ENCODE data around the gene TMEM41A. TPM values are rescaled to one million over a fixed set of nuclear protein-coding genes. Genes with fewer than 3 reads are reported as not detected.

Gene TMEM41A
- total and polyA plus RNA-seq, 8 donors = 4.6 to 10.6 (median 6.5) TPM

GRCh38 chr3:185534511-185534910 lies 35.7 kb upstream of the TMEM41A start:
- no peak overlapping the region for H3K27ac ChIP-seq

GRCh38 chr3:185532901-185533300 lies 34.1 kb upstream of the TMEM41A start:
- intact Hi-C loops (cut with DNase I) = no loop called here

More at GRCh38 chr3:185534511-185534910, 35.7 kb upstream of the TMEM41A start:
- FAIRE-seq (no peak), DNase-seq (no peak), ATAC-seq (peak in 2 of 4 donors; percentile 32 to 33)
- Histone ChIP-seq H3K27me3 (no peaks in the 10 kb centered on the region), H3K36me3 (no peaks in the 10 kb centered on the region), H3K9me3 (no peaks in the 10 kb centered on the region), H3K4me1 (peaks cover 0 to 11% (median 0%) of the 10 kb centered on the region in 3 donors), H3K4me3 (no peak overlapping the region)
- WGBS, 2 donors = 68 to 87% methylated on average over 2 of the region's 2 CpGs
- intact Hi-C loops (cut with DNase I) = no loop called here
- no peak for TF ChIP-seq CTCF (IDR thresholded peaks at IDR 0.05)

GRCh38 chr3:185530856-185531255 lies 32.0 kb upstream of the TMEM41A start:
- no peak overlapping the region for H3K4me3 ChIP-seq
- no peaks in the 10 kb centered on the region for H3K4me1 ChIP-seq
- no peak overlapping the region for H3K27ac ChIP-seq
- WGBS, 2 donors = 49 to 52% methylated on average over 5 of the region's 5 CpGs
- intact Hi-C loops (cut with DNase I) = no loop called here
- ATAC-seq (no peak), DNase-seq (no peak), FAIRE-seq (no peak)
- H3K27me3 ChIP-seq = no peaks in the 10 kb centered on the region
- no peaks in the 10 kb centered on the region for H3K36me3 ChIP-seq
- no peaks in the 10 kb centered on the region for H3K9me3 ChIP-seq
- TF ChIP-seq CTCF (IDR thresholded peaks at IDR 0.05) = no peak

More at GRCh38 chr3:185532901-185533300, 34.1 kb upstream of the TMEM41A start:
- ATAC-seq (no peak), DNase-seq (no peak), FAIRE-seq (no peak)
- Histone ChIP-seq H3K9me3 (no peaks in the 10 kb centered on the region), H3K27ac (no peak overlapping the region), H3K27me3 (no peaks in the 10 kb centered on the region), H3K36me3 (no peaks in the 10 kb centered on the region), H3K4me1 (peaks cover 0 to 11% (median 0%) of the 10 kb centered on the region in 3 donors), H3K4me3 (no peak overlapping the region)
- 65 to 67% methylated on average over 5 of the region's 5 CpGs for WGBS, 2 donors
- TF ChIP-seq CTCF (IDR thresholded peaks at IDR 0.05) = no peak

- no peak for ATAC-seq
- TF ChIP-seq CTCF (IDR thresholded peaks at IDR 0.05) = no peak
- WGBS, 2 donors = 85 to 86% methylated on average over 6 of the region's 6 CpGs
- Histone ChIP-seq H3K4me1 (no peaks in the 10 kb centered on the region), H3K4me3 (no peak overlapping the region), H3K27ac (no peak overlapping the region), H3K9me3 (no peaks in the 10 kb centered on the region), H3K36me3 (peaks cover 0 to 5% (median 0%) of the 10 kb centered on the region in 3 donors), H3K27me3 (no peaks in the 10 kb centered on the region)
- intact Hi-C loops (cut with DNase I) = no loop called here
- no peak for DNase-seq
- no peak for FAIRE-seq
Measured at GRCh38 chr3:185528532-185528931, 29.7 kb upstream of the TMEM41A start.

- DNase-seq (no peak), ATAC-seq (peak in 1 of 4 donors; percentile 36)
- H3K27ac ChIP-seq = no peak overlapping the region
Measured at GRCh38 chr3:185527364-185527763, 28.5 kb upstream of the TMEM41A start.

More at GRCh38 chr3:185527364-185527763, 28.5 kb upstream of the TMEM41A start:
- Histone ChIP-seq H3K27me3 (no peaks in the 10 kb centered on the region), H3K36me3 (peaks cover 0 to 5% (median 0%) of the 10 kb centered on the region in 3 donors), H3K4me3 (no peak overlapping the region), H3K4me1 (no peaks in the 10 kb centered on the region), H3K9me3 (no peaks in the 10 kb centered on the region)
- no peak for TF ChIP-seq CTCF (IDR thresholded peaks at IDR 0.05)
- WGBS, 2 donors = 79 to 82% methylated on average over 9 of the region's 9 CpGs
- intact Hi-C loops (cut with DNase I) = no loop called here
- FAIRE-seq = no peak

All from pancreas (tissue), 10 donors.